TTC549 (cell line): Measurements from ENCODE around the gene NAB2.

Experiments used
- FAIRE-seq: peaks from 2 replicates; lab custom pipeline; 2012; peaks lifted over from hg19 to GRCh38; lab: Jason Lieb, UNC

Gene NAB2

GRCh38 chr12:57094208-57095160, 5.6 kb downstream of the NAB2 start:
- FAIRE-seq: no peak

- no peak for FAIRE-seq
Measured at GRCh38 chr12:57095440-57095839, 6.5 kb downstream of the NAB2 start.

GRCh38 chr12:57096099-57096572, 7.2 kb downstream of the NAB2 start:
- FAIRE-seq: no peak

GRCh38 chr12:57096748-57097553, 8.0 kb downstream of the NAB2 start:
- no peak for FAIRE-seq

GRCh38 chr12:57097554-57097835, 8.6 kb downstream of the NAB2 start:
- no peak for FAIRE-seq

GRCh38 chr12:57098546-57098945, 9.6 kb downstream of the NAB2 start:
- no peak for FAIRE-seq

- FAIRE-seq: no peak
Measured at GRCh38 chr12:57099047-57099714, 10.3 kb downstream of the NAB2 start.

GRCh38 chr12:57099766-57100165, 10.9 kb downstream of the NAB2 start:
- FAIRE-seq: no peak

GRCh38 chr12:57101892-57102695, 13.2 kb downstream of the NAB2 start:
- FAIRE-seq: no peak

- no peak for FAIRE-seq
Measured at GRCh38 chr12:57103856-57104255, 14.9 kb downstream of the NAB2 start.

GRCh38 chr12:57104292-57104910, 15.5 kb downstream of the NAB2 start:
- FAIRE-seq: no peak

- no peak for FAIRE-seq
Measured at GRCh38 chr12:57105011-57105753, 16.3 kb downstream of the NAB2 start.

GRCh38 chr12:57106021-57106708, 17.3 kb downstream of the NAB2 start:
- FAIRE-seq: no peak

GRCh38 chr12:57107456-57108155, 18.7 kb downstream of the NAB2 start:
- FAIRE-seq: no peak

- no peak for FAIRE-seq
Measured at GRCh38 chr12:57109207-57110103, 20.5 kb downstream of the NAB2 start.

- FAIRE-seq: no peak
Measured at GRCh38 chr12:57110104-57111030, 21.5 kb downstream of the NAB2 start.

- no peak for FAIRE-seq
Measured at GRCh38 chr12:57111031-57111734, 22.3 kb downstream of the NAB2 start, which contains the start of gene STAT6. Gene STAT6, minus strand, starts transcription at chr12:57111362. Its CDS starts 3,084 bp downstream, at chr12:57108278.
